Breast epithelium (tissue), 3 donors: ENCODE measurements around the gene IL31.

Experiments used
- CTCF ChIP-seq, 3 donors: fragments of 450-650 bp; IDR thresholded peaks; one replicate each; pipeline ENCODE4 v1.5.1; 2016 to 2017; ENCODE audit warnings: antibody characterized with exemption in 3 of 3, mild to moderate bottlenecking in 3 of 3, moderate library complexity in 3 of 3
- POLR2A ChIP-seq: fragments of 450-650 bp; IDR thresholded peaks from one replicate; pipeline ENCODE4 v1.6.1; 2016; ENCODE audit warnings: antibody characterized with exemption, mild to moderate bottlenecking, moderate library complexity

DNA sequence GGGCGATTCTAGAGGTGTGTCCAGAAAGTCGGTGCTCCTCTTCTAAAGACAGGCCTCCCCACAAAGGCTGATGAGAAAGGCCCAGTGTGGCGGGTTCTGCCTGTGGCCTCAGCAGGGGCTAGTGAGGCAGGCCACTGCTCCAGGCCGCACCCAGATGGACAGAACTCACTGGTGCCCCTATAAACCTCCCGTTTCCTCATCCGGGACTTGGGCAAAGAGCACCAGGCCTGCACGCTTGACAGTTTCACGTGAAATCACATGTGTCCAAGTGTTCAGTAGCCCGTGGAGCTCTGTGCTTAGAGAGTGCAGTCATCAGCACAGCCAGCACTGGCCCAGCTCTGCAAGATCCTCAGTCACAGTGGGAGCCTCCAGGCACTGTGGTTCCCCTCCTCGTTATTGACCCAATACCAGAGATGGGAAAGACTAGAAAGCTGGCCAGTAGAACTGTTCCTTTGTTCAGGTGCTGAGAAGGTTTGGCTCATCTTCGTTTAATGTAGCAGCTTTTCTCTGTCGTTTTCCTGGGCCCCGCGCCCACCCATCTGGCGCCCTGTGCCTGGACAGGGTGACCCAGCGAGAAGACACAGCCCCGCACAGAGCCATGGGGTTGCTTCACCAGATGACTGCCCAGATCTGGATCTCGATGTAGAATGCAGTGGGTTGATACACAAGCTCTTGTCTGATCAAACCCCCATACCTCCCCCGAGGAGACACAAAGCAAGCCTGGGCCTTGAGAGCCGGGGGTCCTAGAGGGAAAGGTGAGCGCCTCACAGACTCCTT lies 26.3 kb downstream of the IL31 start:
- TF ChIP-seq CTCF (IDR thresholded peaks at IDR 0.05) = no peak
- TF ChIP-seq POLR2A = no peak
